Kidney capillary endothelial cell (primary cell): ENCODE data around the gene ZFPM1.

Experiments
- DNase-seq: peaks from one replicate; pipeline ENCODE4 v3.0.0-alpha.2; 2018; ENCODE audit warnings: low spot score

Gene ZFPM1

GRCh38 chr16:88568710-88569613, 115.9 kb downstream of the ZFPM1 start:
- DNase-seq = no peak

GRCh38 chr16:88569614-88569984, 116.5 kb downstream of the ZFPM1 start:
- peak; percentile 17 for DNase-seq

GRCh38 chr16:88569985-88570690, 117.1 kb downstream of the ZFPM1 start, which contains the start of gene ZC3H18:
TSS of gene ZC3H18 (plus strand) at chr16:88570403. CDS start at chr16:88577124, 6,721 bp downstream.
- peak; percentile 98 for DNase-seq

- peak; percentile 34 for DNase-seq
These were observed 117.6 kb downstream of the ZFPM1 start for GRCh38 chr16:88570691-88571092.

- DNase-seq = no peak
These were observed 122.2 kb downstream of the ZFPM1 start for GRCh38 chr16:88575251-88575650.

GRCh38 chr16:88576307-88576706, 123.2 kb downstream of the ZFPM1 start:
- DNase-seq = no peak

GRCh38 chr16:88577166-88577565, 124.1 kb downstream of the ZFPM1 start:
- no peak for DNase-seq

- no peak for DNase-seq
These were observed 125.6 kb downstream of the ZFPM1 start for GRCh38 chr16:88578446-88579313.

GRCh38 chr16:88580371-88580770, 127.3 kb downstream of the ZFPM1 start:
- no peak for DNase-seq

- no peak for DNase-seq
These were observed 128.0 kb downstream of the ZFPM1 start for GRCh38 chr16:88581033-88581432.

- DNase-seq = no peak
These were observed 130.0 kb downstream of the ZFPM1 start for GRCh38 chr16:88582912-88583575.

- DNase-seq = no peak
These were observed 131.6 kb downstream of the ZFPM1 start for GRCh38 chr16:88584676-88585075.

- DNase-seq = no peak
These were observed 132.2 kb downstream of the ZFPM1 start for GRCh38 chr16:88585269-88585668.

GRCh38 chr16:88585927-88586581, 133.0 kb downstream of the ZFPM1 start:
- no peak for DNase-seq
